Adipocyte (in vitro differentiated cells): ENCODE measurements around the gene TMEM45A.
A peak's percentile ranks its signal among the peaks of the same experiment; 100 is the strongest.
"Not testable (repeated sequence)": the region's sequence is repeated elsewhere in the genome, so short reads cannot be mapped to it uniquely, and the experiment has no call there.

Experiments used
- DNase-seq: peaks from one replicate; pipeline ENCODE4 v3.0.0-alpha.2; 2015; ENCODE audit warnings: low read depth
- H3K27me3 ChIP-seq: replicated peaks from 2 replicates; pipeline ENCODE4 v1.7.0; 2013; ENCODE audit warnings: mild to moderate bottlenecking, low read length, moderate library complexity; ENCODE audit not compliant: control insufficient read depth, insufficient read depth
- H3K36me3 ChIP-seq: 2 replicates; pipeline ENCODE4 v1.7.0; 2013; ENCODE audit warnings: low read length, mild to moderate bottlenecking, moderate library complexity; ENCODE audit not compliant: control insufficient read depth, insufficient read depth, severe bottlenecking
- H3K4me1 ChIP-seq: 2 replicates; pipeline ENCODE4 v1.7.0; 2013; ENCODE audit warnings: mild to moderate bottlenecking, low read length, moderate library complexity; ENCODE audit not compliant: control insufficient read depth, insufficient read depth
- H3K4me3 ChIP-seq: 2 replicates; pipeline ENCODE4 v1.7.0; 2013; ENCODE audit warnings: mild to moderate bottlenecking, low read length, moderate library complexity
- H3K9ac ChIP-seq: 2 replicates; pipeline ENCODE4 v1.7.0; 2013; ENCODE audit warnings: mild to moderate bottlenecking, low read length, moderate library complexity
- H3K9me3 ChIP-seq: 2 replicates; pipeline ENCODE4 v1.7.0; 2013; ENCODE audit warnings: mild to moderate bottlenecking, low read length, moderate library complexity; ENCODE audit not compliant: control insufficient read depth

Gene TMEM45A, protein sequence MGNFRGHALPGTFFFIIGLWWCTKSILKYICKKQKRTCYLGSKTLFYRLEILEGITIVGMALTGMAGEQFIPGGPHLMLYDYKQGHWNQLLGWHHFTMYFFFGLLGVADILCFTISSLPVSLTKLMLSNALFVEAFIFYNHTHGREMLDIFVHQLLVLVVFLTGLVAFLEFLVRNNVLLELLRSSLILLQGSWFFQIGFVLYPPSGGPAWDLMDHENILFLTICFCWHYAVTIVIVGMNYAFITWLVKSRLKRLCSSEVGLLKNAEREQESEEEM

DNA sequence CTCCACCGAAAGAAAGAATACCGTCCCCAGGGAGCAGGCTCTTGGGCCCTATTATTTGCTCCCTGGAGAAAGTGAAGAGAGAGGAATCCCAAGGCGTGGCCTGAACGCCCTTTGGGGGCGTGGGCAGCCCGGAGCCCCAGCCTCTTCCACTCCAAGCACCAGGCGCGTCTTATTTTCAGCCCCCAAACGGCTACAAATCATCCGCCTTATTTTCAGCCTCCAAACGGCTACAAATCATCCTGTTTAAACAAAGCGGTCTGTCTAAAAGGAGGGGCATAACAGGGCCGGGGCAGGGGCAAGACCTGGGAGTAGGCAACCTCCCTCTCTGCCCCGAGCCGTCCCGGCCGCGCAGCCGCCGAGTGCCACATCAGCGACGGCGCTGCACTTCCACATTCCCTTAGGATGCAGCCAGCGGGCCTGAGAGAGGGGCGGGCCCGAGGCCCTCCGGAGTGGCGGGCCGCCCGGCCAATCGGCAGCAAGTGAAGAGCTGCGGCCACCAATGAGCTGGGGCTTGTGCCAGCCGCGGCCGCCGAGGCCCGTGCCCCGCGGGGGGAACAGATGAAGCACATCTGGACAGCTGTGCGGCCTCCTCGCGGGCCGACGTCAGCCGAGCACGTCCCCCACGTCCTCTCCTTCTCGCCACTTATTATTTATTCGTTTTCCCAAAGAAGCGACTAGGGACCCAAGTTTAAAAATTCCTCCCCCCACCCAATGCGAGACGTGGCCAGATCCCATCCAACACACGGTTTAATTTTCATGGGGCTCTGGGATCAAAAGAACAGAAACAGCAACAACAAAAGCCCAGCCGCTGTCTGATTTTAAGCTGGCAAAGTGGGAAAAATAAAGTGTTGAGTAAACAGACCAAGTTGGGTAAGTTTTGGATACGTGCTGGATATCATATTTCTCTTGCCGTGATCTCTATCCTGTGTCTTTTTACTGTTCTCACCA, at the start of gene TMEM45A:
Gene TMEM45A (plus strand): TSS at position 561 of the 948 bp plus-strand sequence. CDS start 62,593 bp downstream, outside the sequence.
- H3K36me3 ChIP-seq: no peaks in the 10 kb centered on the region
- H3K27me3 ChIP-seq: no peaks in the 10 kb centered on the region

DNA sequence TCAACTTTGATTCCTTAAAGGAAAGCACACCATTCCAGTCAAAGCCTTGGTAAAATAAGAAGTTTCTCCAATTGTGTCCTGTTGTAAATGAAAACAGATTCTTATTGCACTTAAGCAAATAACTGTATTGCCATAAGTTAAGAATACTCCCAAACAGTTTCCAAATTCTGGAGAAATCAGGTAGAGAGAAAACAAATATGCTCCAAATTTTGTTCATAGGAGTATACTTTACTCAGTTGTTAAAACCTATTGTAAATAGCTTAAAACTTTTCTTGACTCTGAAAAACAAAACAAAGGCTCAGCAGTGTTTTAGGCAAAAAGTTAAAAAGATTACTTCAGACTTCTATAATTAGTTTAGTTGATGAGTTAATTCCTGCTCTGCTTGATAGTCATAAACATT, 48.7 kb upstream of the TMEM45A start:
- Histone ChIP-seq H3K9ac (no peak overlapping the region), H3K4me3 (no peak overlapping the region), H3K4me1 (peaks cover 3% of the 10 kb centered on the region), H3K27me3 (no peaks in the 10 kb centered on the region), H3K9me3 (peaks cover 3% of the 10 kb centered on the region), H3K36me3 (no peaks in the 10 kb centered on the region)
- no peak for DNase-seq

More for the DNA sequence above, at the start of gene TMEM45A:
- peak; percentile 98 for DNase-seq
- Histone ChIP-seq H3K9me3 (peaks cover 5% of the 10 kb centered on the region), H3K4me1 (peaks cover 29% of the 10 kb centered on the region), H3K9ac (peak within 1 kb of the TSS; percentile 96), H3K4me3 (peak within 1 kb of the TSS; percentile 86)

DNA sequence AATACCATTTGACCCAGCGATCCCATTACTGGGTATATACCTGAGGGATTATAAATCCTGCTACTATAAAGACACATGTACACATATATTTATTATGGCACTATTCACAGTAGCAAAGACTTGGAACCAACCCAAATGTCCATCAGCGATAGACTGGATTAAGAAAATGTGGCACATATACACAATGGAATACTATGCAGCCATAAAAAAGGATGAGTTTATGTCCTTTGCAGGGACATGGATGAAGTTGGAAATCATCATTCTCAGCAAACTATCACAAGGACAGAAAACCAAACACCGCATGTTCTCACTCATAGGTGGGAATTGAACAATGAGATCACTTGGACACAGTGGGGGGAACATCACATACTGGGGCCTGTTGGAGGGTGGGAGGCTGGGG, 45.4 kb upstream of the TMEM45A start:
- not testable (repeated sequence) for H3K36me3 ChIP-seq, H3K9me3 ChIP-seq, DNase-seq

DNA sequence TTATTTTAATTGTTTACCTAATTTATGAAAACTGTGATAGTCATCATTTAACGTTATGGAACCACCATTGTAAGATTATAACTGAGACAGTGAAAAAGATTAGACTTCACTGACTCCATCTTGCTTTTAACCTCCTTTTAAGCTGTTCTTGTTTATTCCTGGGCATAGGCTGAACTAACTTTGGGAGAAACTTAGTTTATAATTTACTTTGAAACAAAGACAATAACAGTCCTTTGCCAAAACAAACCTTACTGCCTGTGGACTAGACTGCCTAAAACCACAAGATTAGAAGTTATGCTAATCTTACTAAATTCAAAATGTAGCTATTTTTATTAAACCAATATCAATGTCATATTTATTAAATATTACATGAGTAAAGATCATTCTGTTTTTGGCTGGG, 44.3 kb upstream of the TMEM45A start:
- Histone ChIP-seq H3K9ac (no peak overlapping the region), H3K36me3 (no peaks in the 10 kb centered on the region), H3K9me3 (peaks cover 3% of the 10 kb centered on the region), H3K4me3 (no peak overlapping the region), H3K4me1 (no peaks in the 10 kb centered on the region), H3K27me3 (no peaks in the 10 kb centered on the region)
- DNase-seq: no peak

More for the DNA sequence above, 45.4 kb upstream of the TMEM45A start:
- not testable (repeated sequence) for H3K27me3 ChIP-seq, H3K4me1 ChIP-seq, H3K9ac ChIP-seq, H3K4me3 ChIP-seq

DNA sequence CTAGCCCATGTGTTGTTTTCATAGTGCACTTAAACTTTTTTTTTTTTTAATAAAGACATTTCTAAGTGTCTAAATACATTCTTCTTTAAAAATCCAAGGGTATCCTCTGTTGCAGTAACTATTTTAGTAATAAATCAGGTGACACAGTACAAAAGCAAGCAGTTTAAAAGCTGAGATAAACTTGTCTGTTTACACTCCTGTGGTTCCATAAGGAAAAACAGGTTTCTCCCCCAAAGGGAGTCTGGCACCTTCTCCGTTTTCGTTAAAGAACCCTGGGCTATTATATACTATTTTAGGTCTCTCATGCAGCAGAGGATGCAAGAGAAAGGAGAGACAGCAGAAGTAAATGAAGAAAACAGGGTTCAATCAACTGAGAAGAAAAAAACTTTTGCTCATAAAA, 43.2 kb upstream of the TMEM45A start:
- Histone ChIP-seq H3K4me3 (no peak overlapping the region), H3K9me3 (no peaks in the 10 kb centered on the region)
- no peak for DNase-seq

DNA sequence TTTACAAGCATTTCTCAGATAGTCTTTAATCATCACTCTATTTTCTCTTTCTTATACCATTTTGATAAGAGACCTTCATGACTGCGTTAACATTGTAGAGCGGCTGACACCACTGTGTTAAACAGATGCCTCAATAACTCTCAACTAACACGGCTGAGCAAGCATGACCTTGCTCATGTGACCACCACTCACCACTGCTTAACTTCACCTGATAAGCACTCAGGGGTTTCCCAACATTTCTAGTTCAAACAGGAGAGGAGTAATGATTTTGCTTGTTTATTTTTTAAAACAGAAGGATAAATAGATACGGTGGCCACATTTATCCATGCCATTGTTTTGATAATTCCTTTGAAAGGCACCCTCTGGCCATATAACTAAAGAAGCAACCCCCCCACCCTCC, 37.7 kb upstream of the TMEM45A start:
- Histone ChIP-seq H3K9ac (no peak overlapping the region), H3K4me3 (no peak overlapping the region), H3K27me3 (no peaks in the 10 kb centered on the region), H3K4me1 (no peaks in the 10 kb centered on the region), H3K36me3 (no peaks in the 10 kb centered on the region), H3K9me3 (no peaks in the 10 kb centered on the region)
- DNase-seq: no peak

More for the DNA sequence above, 43.2 kb upstream of the TMEM45A start:
- Histone ChIP-seq H3K27me3 (no peaks in the 10 kb centered on the region), H3K36me3 (no peaks in the 10 kb centered on the region), H3K4me1 (no peaks in the 10 kb centered on the region), H3K9ac (no peak overlapping the region)

DNA sequence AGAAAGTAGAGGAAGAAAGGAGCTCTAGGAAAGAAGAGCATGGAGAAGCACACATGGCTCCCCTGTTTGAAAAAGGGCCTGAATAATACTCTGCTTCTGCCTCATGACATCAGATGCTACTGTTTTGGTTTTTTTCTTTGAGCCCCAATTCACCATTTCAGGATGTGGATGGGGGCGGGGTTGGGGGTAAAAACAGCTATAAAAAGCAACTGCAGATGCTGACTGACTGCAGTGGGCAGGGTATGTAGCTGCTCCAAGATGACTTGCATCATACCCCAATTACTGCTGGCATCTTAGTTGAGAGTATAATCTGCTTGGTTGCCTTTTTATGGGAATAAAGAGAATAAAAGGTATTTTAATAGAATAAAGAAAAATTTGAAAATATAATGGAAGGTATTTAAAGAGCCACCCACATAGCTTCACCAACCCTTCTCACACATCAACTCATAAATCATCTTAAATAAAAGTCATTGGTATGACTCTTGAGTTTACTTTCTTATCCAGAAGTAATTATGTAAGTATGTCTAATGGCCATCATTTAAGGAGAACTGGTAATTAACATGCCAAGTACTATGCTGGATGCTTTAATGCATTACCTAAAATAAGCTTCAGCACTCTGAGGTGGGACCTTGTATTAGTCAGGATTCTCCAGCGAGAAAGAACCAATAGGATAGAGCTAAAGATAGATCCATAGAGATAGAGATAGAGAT, 36.4 kb upstream of the TMEM45A start:
- no peaks in the 10 kb centered on the region for H3K36me3 ChIP-seq
- H3K4me3 ChIP-seq: no peak overlapping the region
- H3K27me3 ChIP-seq: no peaks in the 10 kb centered on the region
- no peak overlapping the region for H3K9ac ChIP-seq
- no peaks in the 10 kb centered on the region for H3K9me3 ChIP-seq
- no peaks in the 10 kb centered on the region for H3K4me1 ChIP-seq
- DNase-seq: no peak

DNA sequence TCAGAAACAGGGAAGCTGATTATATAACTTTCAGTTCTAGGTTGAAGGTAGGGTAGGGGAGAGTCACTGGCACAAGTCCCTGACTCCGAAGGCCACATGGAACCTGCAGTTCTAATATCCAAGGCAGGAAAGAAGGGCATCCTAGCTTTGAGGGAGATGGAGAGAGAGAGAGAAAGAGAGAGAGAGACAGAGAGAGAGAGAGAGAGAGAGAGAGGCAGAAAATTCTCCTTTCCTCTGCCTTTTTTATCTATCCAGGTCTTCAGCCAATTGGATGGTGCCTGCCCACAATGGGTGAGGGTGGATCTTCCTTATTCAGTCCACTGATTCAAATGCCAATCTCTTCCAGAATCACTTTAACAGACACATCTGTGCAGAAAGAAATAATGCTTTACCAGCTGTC, 35.7 kb upstream of the TMEM45A start:
- no peak for DNase-seq
- Histone ChIP-seq H3K9ac (no peak overlapping the region), H3K4me3 (no peak overlapping the region), H3K4me1 (no peaks in the 10 kb centered on the region), H3K27me3 (no peaks in the 10 kb centered on the region), H3K9me3 (no peaks in the 10 kb centered on the region), H3K36me3 (no peaks in the 10 kb centered on the region)

DNA sequence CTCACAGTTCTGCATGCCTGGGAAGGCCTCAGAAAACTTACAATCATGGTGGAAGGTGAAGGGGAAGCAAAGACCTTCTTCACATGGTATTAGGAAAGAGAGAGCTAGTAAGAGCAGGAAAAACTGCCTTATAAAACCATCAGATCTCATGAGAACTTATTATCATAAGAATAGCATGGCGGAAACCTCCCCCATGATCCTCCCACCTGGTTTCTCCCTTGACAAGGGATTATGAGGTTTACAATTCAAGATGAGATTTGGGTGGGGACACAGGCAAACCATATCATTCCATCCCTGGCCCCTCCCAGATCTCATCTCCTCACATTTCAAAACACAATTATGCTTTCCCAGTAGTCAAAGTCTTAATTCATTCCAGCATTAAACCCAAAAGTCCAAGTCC, 34.6 kb upstream of the TMEM45A start:
- Histone ChIP-seq H3K4me1 (no peaks in the 10 kb centered on the region), H3K4me3 (no peak overlapping the region), H3K9ac (no peak overlapping the region), H3K36me3 (no peaks in the 10 kb centered on the region), H3K27me3 (no peaks in the 10 kb centered on the region), H3K9me3 (no peaks in the 10 kb centered on the region)
- DNase-seq: no peak

DNA sequence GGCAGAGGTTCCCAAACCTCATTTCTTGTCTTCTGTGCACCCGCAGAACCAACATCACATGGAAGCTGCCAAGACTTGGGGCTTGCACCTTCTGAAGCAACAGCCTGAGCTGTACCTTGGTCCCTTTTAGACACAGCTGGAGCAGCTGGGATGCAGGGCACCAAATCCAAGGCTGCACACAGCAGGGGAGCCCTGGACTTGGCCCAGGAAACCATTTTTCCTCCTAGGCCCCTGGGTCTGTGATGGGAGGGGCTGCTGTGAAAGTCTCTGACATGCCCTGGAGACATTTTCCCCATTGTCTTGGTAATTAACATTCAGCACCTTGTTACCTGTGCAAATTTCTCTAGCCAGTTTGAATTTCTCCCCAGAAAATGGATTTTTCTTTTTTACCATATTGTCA, 33.6 kb upstream of the TMEM45A start:
- Histone ChIP-seq H3K27me3 (no peaks in the 10 kb centered on the region), H3K9ac (no peak overlapping the region), H3K9me3 (no peaks in the 10 kb centered on the region), H3K4me3 (no peak overlapping the region), H3K4me1 (no peaks in the 10 kb centered on the region), H3K36me3 (no peaks in the 10 kb centered on the region)
- DNase-seq: no peak

DNA sequence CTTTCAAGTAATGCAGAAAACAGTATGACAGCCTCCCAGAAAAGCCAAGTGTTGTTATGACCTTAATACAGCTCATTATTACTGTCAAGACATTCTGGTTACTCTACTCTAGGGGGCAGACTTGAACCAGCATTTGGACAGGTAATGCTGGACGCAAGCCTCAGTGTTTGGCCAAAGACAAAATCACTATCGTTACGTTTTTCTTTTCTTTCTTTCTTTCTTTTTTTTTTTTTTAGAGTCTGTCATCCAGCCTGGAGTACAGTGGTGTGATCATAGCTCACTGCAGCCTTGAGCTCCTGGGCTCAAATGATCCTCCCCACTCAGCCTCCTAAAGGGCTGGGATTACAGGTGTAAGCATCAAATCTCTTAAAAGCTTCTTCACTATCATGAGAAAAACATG, 29.4 kb upstream of the TMEM45A start:
- H3K4me3 ChIP-seq: no peak overlapping the region
- no peaks in the 10 kb centered on the region for H3K27me3 ChIP-seq

More for the DNA sequence above, 29.4 kb upstream of the TMEM45A start:
- Histone ChIP-seq H3K36me3 (no peaks in the 10 kb centered on the region), H3K9me3 (peaks cover 10% of the 10 kb centered on the region), H3K4me1 (no peaks in the 10 kb centered on the region), H3K9ac (no peak overlapping the region)
- DNase-seq: peak; percentile 90
